HG03342 (cell line): ENCODE results near the gene RBM44.
"Not testable (repeated sequence)": the region's sequence is repeated elsewhere in the genome, so short reads cannot be mapped to it uniquely, and the experiment has no call there.

Experiments used
- ATAC-seq: cut with Tn5 transposase; IDR thresholded peaks from one replicate; pipeline ENCODE4 v1.9.1; 2021; ENCODE audit warnings: mild to moderate bottlenecking, moderate library complexity; ENCODE audit not compliant: unreplicated experiment

Gene RBM44

GRCh38 chr2:237854295-237854694, 55.7 kb downstream of the RBM44 start:
- no peak for ATAC-seq

GRCh38 chr2:237857791-237858190, 59.2 kb downstream of the RBM44 start:
- ATAC-seq: no peak

GRCh38 chr2:237858294-237859081, 59.9 kb downstream of the RBM44 start:
- ATAC-seq: no peak

GRCh38 chr2:237859082-237859433, 60.5 kb downstream of the RBM44 start:
- no peak for ATAC-seq

GRCh38 chr2:237859533-237860272, 61.1 kb downstream of the RBM44 start, which contains the start of gene RAMP1:
RAMP1 (plus strand) TSS chr2:237859623; CDS start chr2:237859676, 53 bp downstream.
- no peak for ATAC-seq

GRCh38 chr2:237860273-237860935, 61.8 kb downstream of the RBM44 start:
- ATAC-seq: no peak

GRCh38 chr2:237861875-237862527, 63.4 kb downstream of the RBM44 start:
- no peak for ATAC-seq

GRCh38 chr2:237862528-237862895, 63.9 kb downstream of the RBM44 start:
- no peak for ATAC-seq

- ATAC-seq: no peak
Measured at GRCh38 chr2:237863102-237863511, 64.5 kb downstream of the RBM44 start.

GRCh38 chr2:237863689-237864443, 65.3 kb downstream of the RBM44 start:
- no peak for ATAC-seq

- ATAC-seq: no peak
Measured at GRCh38 chr2:237864444-237864931, 65.9 kb downstream of the RBM44 start.

- no peak for ATAC-seq
Measured at GRCh38 chr2:237864940-237865622, 66.5 kb downstream of the RBM44 start.

- no peak for ATAC-seq
Measured at GRCh38 chr2:237865623-237866041, 67.1 kb downstream of the RBM44 start.

GRCh38 chr2:237866101-237866621, 67.6 kb downstream of the RBM44 start:
- ATAC-seq: no peak

- no peak for ATAC-seq
Measured at GRCh38 chr2:237867465-237867864, 68.9 kb downstream of the RBM44 start.

- ATAC-seq: not testable (repeated sequence)
Measured at GRCh38 chr2:237868074-237868473, 69.5 kb downstream of the RBM44 start.

GRCh38 chr2:237868631-237869342, 70.2 kb downstream of the RBM44 start:
- ATAC-seq: no peak

GRCh38 chr2:237869343-237870102, 70.9 kb downstream of the RBM44 start:
- no peak for ATAC-seq
